GM19099 (cell line): Measurements from ENCODE around the gene DNAI2.

Experiments used
- POLR2A ChIP-seq: IDR thresholded peaks from 3 replicates; pipeline ENCODE4 v1.6.1; 2011; ENCODE audit warnings: low read depth; ENCODE audit not compliant: insufficient read length; ENCODE audit errors: extremely low read depth

DNAI2 gene

DNA sequence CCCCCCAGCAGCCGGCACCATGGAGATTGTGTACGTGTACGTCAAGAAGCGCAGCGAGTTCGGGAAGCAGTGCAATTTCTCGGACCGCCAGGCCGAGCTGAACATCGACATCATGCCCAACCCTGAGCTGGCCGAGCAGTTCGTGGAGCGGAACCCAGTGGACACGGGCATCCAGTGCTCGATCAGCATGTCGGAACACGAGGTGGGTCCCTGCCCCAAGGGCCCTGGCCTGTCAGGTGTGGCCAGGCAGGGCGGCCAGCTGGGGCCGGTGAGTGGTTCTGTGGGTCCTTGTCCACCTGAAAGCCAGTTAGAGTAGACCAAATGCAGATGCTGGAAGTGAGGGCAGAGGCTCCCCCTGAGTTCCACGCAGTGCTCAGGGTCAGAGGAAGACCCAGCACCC is 7.8 kb downstream of the DNAI2 start:
- TF ChIP-seq POLR2A, result no peak

DNA sequence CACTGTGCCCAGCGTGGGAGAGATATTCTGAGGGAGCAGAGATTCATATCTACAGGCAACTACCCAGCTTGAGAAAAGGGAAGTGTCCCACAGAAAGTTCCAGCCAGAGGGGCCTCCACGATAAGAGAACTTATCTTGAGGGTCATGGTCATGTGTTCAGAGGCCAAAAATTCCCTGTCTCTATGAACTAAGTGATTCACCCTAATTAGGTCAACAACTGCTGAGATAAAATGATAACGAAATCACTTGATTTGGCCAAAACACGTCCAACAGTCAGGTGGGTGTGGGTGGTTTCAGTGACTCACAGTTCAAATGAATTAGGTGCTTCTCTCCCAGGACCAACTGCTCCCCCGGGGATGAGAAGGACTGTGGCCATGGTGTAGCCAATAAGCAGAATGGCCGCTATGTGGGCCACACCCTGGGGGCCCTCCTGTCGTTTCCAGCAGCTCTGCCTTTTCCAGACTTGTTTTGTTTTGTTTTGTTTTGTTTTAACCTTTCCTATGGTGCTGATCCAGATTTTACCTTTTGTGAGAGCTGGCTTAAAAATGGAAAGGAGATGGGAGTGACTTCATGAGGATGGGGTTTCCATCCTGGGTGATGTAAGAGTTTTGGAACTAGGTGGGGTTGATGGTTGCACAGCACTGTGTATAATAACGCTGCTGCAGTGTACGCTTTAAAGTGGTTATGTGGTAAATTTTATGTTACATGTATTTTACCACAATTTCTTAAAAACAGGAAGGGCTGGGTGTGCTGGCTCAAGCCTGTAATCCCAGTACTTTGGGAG is 8.7 kb downstream of the DNAI2 start:
- TF ChIP-seq POLR2A, result no peak

DNA sequence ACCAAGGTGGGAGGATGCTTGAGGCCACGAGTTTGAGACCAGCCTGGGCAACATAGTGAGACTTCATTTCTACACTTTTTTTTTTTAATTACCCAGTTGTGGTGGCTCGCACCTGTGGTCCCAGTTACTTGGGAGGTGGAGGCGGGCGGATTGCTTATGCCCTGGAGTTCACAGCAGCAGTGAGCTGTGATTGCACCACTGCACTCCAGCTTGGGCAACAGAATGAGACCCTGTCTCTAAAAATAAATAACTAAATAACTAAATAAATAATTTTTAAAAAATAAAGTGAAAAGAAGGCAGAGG is 9.3 kb downstream of the DNAI2 start:
- TF ChIP-seq POLR2A, result no peak

DNA sequence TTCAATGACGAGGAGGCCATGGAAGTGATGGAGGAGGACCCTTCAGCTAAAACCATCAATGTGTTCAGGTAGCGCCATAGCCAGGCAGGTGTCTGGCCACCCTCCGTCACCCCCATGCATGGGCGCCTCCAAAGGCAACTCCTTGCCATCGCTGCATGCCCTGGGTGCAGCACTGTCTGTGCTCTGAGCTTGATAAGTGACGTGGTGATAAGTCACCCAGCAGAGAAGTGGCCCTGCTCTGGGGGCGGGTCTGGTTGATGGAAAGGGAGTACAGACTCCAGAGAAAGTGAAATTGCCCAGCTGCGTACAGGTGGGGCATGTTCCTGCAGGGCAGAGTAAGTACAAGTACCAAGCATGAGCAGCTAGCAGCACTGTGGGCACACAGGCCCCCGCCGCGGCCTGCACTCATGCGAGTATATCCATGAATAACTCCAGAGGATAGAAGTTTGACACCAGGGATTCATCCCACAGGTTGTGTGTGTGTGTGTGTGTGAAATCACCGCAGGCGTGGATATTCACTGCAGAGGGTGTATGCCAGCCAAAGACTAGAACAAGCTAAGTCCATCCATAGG is 13.1 kb downstream of the DNAI2 start:
- TF ChIP-seq POLR2A, result no peak

- TF ChIP-seq POLR2A, result no peak
Measured at GRCh38 chr17:74288785-74289184, 14.8 kb downstream of the DNAI2 start.

DNA sequence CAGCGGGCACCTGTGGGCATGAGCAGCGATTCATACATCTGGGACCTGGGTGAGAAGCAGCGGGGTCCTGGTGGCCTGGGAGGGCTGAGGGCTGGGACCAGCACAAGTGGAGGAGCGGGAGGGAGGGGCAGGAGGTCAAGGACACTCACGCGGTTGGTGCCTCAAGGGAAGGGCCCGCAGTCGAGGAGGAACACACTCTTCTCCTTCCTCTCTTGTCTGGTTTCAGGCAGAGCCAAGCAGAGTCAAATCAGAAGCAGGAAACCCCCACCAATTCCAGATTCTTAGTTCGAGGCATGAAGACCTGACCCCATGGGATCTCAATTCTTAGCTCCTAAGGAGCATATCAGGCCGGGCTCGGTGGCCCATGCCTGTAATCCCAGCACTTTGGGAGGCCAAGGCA is 15.7 kb downstream of the DNAI2 start:
- no peak for TF ChIP-seq POLR2A

DNA sequence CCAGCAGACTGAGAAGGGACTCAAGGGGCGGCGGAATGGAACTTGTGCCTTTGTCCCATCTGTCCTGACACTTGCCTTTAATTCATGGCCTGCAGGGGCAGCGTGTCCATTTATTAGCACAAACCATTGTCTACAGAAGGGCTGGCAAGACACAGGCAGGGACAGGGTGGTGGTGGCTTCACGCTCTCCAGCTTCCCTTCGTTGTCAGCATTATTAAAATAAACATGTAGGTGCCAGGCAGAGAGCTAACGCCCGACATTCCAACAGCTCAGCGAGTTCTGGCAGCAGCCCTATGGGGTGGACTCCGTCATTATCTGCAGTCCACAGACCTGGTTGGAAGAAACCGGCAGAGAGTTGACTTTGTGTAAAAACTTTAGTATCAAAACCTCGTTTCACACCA is 16.3 kb downstream of the DNAI2 start:
- no peak for TF ChIP-seq POLR2A

DNA sequence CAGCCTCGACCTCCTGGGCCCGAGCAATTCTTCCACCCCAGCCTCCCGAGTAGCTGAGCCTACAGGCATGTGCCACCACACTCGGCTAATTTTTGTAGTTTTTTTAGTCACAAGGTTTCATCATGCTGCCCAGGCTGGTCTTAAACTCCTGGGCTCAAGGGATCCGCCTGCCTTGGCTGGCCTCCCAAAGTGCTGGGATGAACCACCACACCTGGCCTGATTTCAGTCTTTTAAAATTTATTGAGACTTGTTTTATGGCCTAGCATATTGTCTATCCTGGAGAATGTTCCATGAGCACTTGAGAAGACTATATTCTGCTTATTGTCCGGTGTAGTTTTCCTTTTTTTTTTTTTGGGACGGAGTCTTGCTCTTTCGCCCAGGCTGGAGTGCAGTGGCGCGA is 18.5 kb downstream of the DNAI2 start:
- no peak for TF ChIP-seq POLR2A

DNA sequence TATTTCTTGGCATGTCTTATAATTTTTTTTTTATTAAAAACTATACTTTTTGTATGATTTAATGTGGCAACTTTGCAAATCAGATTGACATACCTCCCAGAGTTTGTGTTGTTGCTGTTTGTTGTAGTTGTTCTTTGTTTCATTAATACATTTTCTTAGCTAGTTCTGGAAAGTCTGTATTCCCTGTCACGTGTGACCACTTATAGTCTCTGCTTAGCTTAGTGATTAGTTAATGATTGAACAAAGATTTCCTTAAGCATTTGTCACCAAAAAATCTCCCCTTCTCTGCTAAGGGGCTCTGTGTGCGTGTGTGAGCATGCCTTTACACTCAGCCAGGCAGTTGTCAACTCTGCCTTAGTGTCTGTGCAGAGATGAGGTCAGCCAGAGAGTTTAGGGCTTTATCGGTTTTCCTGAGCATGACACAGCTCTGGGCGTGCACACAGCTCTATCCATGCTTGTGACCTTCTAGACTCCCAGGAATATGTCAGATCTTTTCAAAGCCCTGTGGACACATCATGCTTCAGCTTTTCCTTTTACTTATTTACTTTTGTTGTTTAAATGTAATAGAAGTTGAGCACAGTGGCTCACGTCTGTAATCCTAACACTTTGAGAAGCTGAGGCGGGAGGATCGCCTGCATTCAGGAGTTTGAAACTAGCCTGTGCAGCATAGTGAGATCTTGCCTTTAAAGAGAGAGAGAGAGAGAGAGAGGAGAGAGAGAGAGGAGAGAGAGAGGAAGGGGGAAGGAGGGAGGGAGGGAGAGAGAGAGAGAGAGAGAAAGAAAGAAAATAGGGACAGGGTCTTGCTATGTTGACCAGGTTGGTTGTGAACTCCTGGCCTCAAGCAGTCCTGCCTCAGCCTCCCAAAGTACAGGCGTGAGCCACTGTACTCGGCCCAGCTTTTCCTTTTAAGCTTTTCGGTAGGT is 21.9 kb downstream of the DNAI2 start:
- TF ChIP-seq POLR2A, result no peak

DNA sequence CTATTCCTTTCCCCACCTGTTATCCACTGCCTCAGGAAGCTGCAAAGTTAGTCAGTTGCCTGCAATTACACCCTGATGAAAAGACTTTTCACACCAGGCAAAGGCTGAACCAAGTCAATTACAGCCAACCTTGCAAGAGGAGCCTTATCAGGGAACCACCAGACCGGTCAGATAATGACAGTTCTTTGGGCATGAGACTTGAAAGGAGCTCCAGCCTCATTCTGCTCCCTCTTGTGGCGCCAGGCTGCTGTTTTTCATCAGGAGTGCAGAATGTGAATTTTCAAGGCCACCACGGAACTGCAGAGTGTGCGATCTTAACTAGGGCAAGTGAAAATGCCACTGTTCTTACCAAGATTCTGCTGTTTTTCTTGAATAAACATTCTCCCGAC is 22.5 kb downstream of the DNAI2 start:
- no peak for TF ChIP-seq POLR2A

- no peak for TF ChIP-seq POLR2A
Measured at GRCh38 chr17:74297941-74298340, 23.9 kb downstream of the DNAI2 start.

DNA sequence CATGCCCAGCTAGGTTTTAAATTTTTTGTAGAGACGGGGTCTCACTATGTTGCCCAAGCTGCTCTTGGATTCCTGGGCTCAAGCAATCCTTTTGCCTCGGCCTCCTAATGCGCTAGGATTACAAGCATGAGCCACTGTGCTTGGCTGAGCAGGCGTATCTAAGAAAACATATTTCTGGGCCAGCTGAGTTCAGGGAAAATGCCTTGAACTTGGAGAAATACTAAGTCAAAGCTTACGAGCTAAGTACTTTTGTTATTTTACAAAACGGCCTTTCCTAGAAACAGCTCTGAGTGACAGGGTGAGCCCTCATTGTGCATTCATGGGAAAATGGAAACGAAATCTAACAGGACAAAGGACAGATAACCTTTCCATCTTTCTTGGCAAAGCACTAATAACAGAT is 24.7 kb downstream of the DNAI2 start:
- TF ChIP-seq POLR2A, result no peak

GRCh38 chr17:74299226-74300009 is 25.4 kb downstream of the DNAI2 start:
- no peak for TF ChIP-seq POLR2A

DNA sequence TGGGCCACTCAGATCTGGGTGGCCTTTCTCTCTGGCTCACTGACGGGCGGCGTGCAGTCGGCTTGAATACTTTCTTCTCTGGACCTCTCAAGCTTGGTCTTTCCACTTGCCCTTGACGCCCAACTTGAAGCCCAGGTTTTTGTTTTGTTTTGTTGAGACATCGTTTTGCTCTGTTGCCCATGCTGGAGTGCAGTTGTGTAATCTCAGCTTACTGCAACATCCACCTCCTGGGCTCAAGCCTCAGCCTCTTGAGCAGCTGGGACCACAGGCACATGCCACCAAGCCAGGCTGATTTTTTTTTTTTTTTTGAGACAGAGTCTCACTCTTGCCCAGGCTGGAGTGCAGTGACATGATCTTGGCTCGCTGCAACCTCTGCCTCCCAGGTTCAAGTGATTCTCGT is 29.3 kb downstream of the DNAI2 start:
- no peak for TF ChIP-seq POLR2A

GRCh38 chr17:74304184-74304583 is 30.1 kb downstream of the DNAI2 start:
- TF ChIP-seq POLR2A, result no peak

DNA sequence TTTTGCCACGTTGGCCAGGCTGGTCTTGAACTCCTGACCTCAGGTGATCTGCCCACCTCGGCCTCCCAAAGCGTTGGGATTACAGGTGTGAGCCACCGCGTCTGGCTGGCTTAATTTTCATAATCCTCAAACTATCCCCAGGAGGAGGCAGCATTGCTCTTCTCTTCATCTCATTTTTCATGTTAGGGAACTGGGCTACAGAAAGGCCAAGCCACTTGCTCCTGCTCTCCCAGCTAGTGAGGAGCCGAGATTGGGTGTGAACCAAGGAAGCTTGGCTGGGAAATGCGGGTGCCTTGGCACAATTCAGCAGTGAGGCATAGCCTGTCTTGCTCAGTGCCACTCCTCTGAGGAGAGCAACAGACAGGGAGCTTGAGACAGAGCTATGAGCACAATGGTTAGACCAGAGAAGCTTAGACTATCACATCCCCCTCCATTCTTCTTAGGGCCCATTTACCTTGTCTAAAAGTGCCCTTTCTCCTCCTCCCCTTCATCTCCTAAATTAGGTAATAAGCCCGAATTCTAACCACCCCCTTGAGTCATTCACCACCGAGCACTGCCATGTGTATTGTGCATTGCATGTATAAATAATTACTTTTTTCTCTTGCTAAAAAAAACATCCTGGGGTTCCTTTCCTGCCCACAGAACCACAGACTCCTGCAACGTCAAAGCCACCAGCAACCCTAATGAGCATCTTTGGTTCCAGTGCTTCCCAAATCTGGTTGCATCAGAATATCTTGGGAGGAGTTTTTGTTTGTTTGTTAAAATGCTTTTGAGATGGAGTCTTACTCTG is 32.0 kb downstream of the DNAI2 start:
- no peak for TF ChIP-seq POLR2A
